SJCRH30 (cell line): ENCODE measurements around the gene NDUFC2. TPM values are rescaled to one million over a fixed set of nuclear protein-coding genes. Genes with fewer than 3 reads are reported as not detected.
"Not testable (repeated sequence)": the region's sequence is repeated elsewhere in the genome, so short reads cannot be mapped to it uniquely, and the experiment has no call there.

Source experiments
- DNase-seq, 2 experiments: peaks; one replicate each; pipeline ENCODE4 v3.0.0-alpha.2; 2015 to 2020
- H3K27ac ChIP-seq: fragments of 250-450 bp; sonication (Bioruptor Pico); 2 replicates; pipeline ENCODE4 v1.5.1; 2020; ENCODE audit warnings: mild to moderate bottlenecking, moderate library complexity
- H3K27me3 ChIP-seq: fragments of 250-450 bp; sonication (Bioruptor Pico); 2 replicates; pipeline ENCODE4 v1.5.1; 2020; ENCODE audit warnings: mild to moderate bottlenecking, moderate library complexity
- H3K36me3 ChIP-seq: fragments of 250-450 bp; sonication (Bioruptor Pico); 2 replicates; pipeline ENCODE4 v1.5.1; 2020; ENCODE audit warnings: mild to moderate bottlenecking, moderate library complexity
- H3K4me1 ChIP-seq: fragments of 250-450 bp; sonication (Bioruptor Pico); 2 replicates; pipeline ENCODE4 v1.5.1; 2020; ENCODE audit warnings: mild to moderate bottlenecking, moderate library complexity
- H3K4me3 ChIP-seq: fragments of 250-450 bp; sonication (Bioruptor Pico); 2 replicates; pipeline ENCODE4 v1.5.1; 2020; ENCODE audit warnings: mild to moderate bottlenecking, moderate library complexity
- H3K9me3 ChIP-seq: fragments of 250-450 bp; sonication (Bioruptor Pico); replicated peaks from 2 replicates; pipeline ENCODE4 v1.5.1; 2020; ENCODE audit warnings: mild to moderate bottlenecking, moderate library complexity
- total RNA-seq: library from RNA; depleted of rRNA; stranded (reverse); fragments of >200 nt; shearing (Covaris generic); gene quantifications from 2 replicates; pipeline ENCODE4 v1.2.3, GENCODE V29; 2014

The NDUFC2 gene
- total RNA-seq, 1 experiment from 2014 or later, result 135 TPM

GRCh38 chr11:78085972-78086371 is 6.3 kb upstream of the NDUFC2 start:
- Histone ChIP-seq H3K4me1 (no peaks in the 10 kb centered on the region), H3K27me3 (no peaks in the 10 kb centered on the region), H3K4me3 (no peak overlapping the region), H3K36me3 (no peaks in the 10 kb centered on the region), H3K27ac (no peak overlapping the region), H3K9me3 (no peaks in the 10 kb centered on the region)
- DNase-seq, result no peak

GRCh38 chr11:78084506-78084905 is 4.8 kb upstream of the NDUFC2 start:
- H3K9me3 ChIP-seq, H3K36me3 ChIP-seq, H3K27me3 ChIP-seq, H3K4me1 ChIP-seq, H3K4me3 ChIP-seq, H3K27ac ChIP-seq, DNase-seq: not testable (repeated sequence)

- H3K36me3 ChIP-seq, result no peaks in the 10 kb centered on the region
- no peak overlapping the region for H3K4me3 ChIP-seq
- H3K27ac ChIP-seq, result no peak overlapping the region
- DNase-seq, result no peak
- H3K9me3 ChIP-seq, result no peaks in the 10 kb centered on the region
- no peaks in the 10 kb centered on the region for H3K27me3 ChIP-seq
- no peaks in the 10 kb centered on the region for H3K4me1 ChIP-seq
These were observed 3.4 kb upstream of the NDUFC2 start for GRCh38 chr11:78083021-78083420.

GRCh38 chr11:78082146-78082545 is 2.5 kb upstream of the NDUFC2 start:
- no peaks in the 10 kb centered on the region for H3K9me3 ChIP-seq
- H3K36me3 ChIP-seq, result 0 out of 2 replicates have a peak, but pooled peaks cover 9% of the 10 kb centered on the region
- H3K4me3 ChIP-seq, result no peak overlapping the region
- no peaks in the 10 kb centered on the region for H3K27me3 ChIP-seq
- H3K27ac ChIP-seq, result no peak overlapping the region
- H3K4me1 ChIP-seq, result no peaks in the 10 kb centered on the region
- no peak for DNase-seq

- Histone ChIP-seq H3K27ac (no peak overlapping the region), H3K9me3 (no peaks in the 10 kb centered on the region)
These were observed 1.9 kb upstream of the NDUFC2 start for GRCh38 chr11:78081583-78081982.

GRCh38 chr11:78080818-78081495 is 1.3 kb upstream of the NDUFC2 start:
- no peak for DNase-seq
- Histone ChIP-seq H3K9me3 (no peaks in the 10 kb centered on the region), H3K4me3 (no peak overlapping the region), H3K4me1 (no peaks in the 10 kb centered on the region), H3K36me3 (peaks cover 14% of the 10 kb centered on the region; the same call in 1 of the 2 replicates), H3K27me3 (no peaks in the 10 kb centered on the region), H3K27ac (no peak overlapping the region)

More at GRCh38 chr11:78081583-78081982, 1.9 kb upstream of the NDUFC2 start:
- H3K4me1 ChIP-seq, result no peaks in the 10 kb centered on the region
- DNase-seq, result no peak
- H3K36me3 ChIP-seq, result 0 out of 2 replicates have a peak, but pooled peaks cover 11% of the 10 kb centered on the region
- H3K4me3 ChIP-seq, result no peak overlapping the region
- no peaks in the 10 kb centered on the region for H3K27me3 ChIP-seq

- DNase-seq, result no peak
- H3K27me3 ChIP-seq, result no peaks in the 10 kb centered on the region
- peak overlapping the region; percentile 81 for H3K4me3 ChIP-seq
- H3K27ac ChIP-seq, result peak overlapping the region; percentile 63
- no peaks in the 10 kb centered on the region for H3K9me3 ChIP-seq
- H3K4me1 ChIP-seq, result no peaks in the 10 kb centered on the region
- peaks cover 19% of the 10 kb centered on the region; the same call in 1 of the 2 replicates for H3K36me3 ChIP-seq
These were observed 589 bp upstream of the NDUFC2 start for GRCh38 chr11:78080084-78080817.

GRCh38 chr11:78078218-78079167 is 1.2 kb downstream of the NDUFC2 start:
- Histone ChIP-seq H3K27ac (no peak overlapping the region; the same call in 1 of the 2 replicates), H3K27me3 (no peaks in the 10 kb centered on the region), H3K9me3 (no peaks in the 10 kb centered on the region), H3K4me1 (no peaks in the 10 kb centered on the region), H3K4me3 (peak overlapping the region; percentile 81), H3K36me3 (peaks cover 19% of the 10 kb centered on the region; the same call in 1 of the 2 replicates)
- no peak for DNase-seq

- not testable (repeated sequence) for DNase-seq, H3K27ac ChIP-seq, H3K27me3 ChIP-seq, H3K4me3 ChIP-seq, H3K9me3 ChIP-seq, H3K4me1 ChIP-seq
- peaks cover 20% of the 10 kb centered on the region for H3K36me3 ChIP-seq
These were observed 2.1 kb downstream of the NDUFC2 start for GRCh38 chr11:78077592-78077991.

- Histone ChIP-seq H3K4me1 (no peaks in the 10 kb centered on the region), H3K36me3 (peaks cover 23% of the 10 kb centered on the region), H3K9me3 (no peaks in the 10 kb centered on the region), H3K27ac (no peak overlapping the region), H3K27me3 (no peaks in the 10 kb centered on the region), H3K4me3 (no peak overlapping the region)
- DNase-seq, result no peak
These were observed 2.8 kb downstream of the NDUFC2 start for GRCh38 chr11:78076733-78077403.

GRCh38 chr11:78074756-78075155 is 4.9 kb downstream of the NDUFC2 start:
- Histone ChIP-seq H3K27me3 (no peaks in the 10 kb centered on the region), H3K4me3 (no peak overlapping the region), H3K27ac (no peak overlapping the region), H3K4me1 (no peaks in the 10 kb centered on the region), H3K9me3 (no peaks in the 10 kb centered on the region), H3K36me3 (peaks cover 36% of the 10 kb centered on the region)
- peak in 1 of 2 experiments; percentile 23 for DNase-seq

- no peak for DNase-seq
- H3K4me1 ChIP-seq, result no peaks in the 10 kb centered on the region
- no peak overlapping the region for H3K4me3 ChIP-seq
- H3K9me3 ChIP-seq, result no peaks in the 10 kb centered on the region
- no peak overlapping the region for H3K27ac ChIP-seq
- no peaks in the 10 kb centered on the region for H3K27me3 ChIP-seq
- peaks cover 48% of the 10 kb centered on the region for H3K36me3 ChIP-seq
These were observed 7.2 kb downstream of the NDUFC2 start for GRCh38 chr11:78072455-78072854.

- DNase-seq, result no peak
- H3K4me3 ChIP-seq, result no peak overlapping the region
- H3K27me3 ChIP-seq, result no peaks in the 10 kb centered on the region
- H3K4me1 ChIP-seq, result no peaks in the 10 kb centered on the region
- no peaks in the 10 kb centered on the region for H3K9me3 ChIP-seq
- H3K36me3 ChIP-seq, result peaks cover 44% of the 10 kb centered on the region
- H3K27ac ChIP-seq, result no peak overlapping the region
These were observed 7.9 kb downstream of the NDUFC2 start for GRCh38 chr11:78071717-78072116.

- Histone ChIP-seq H3K9me3 (no peaks in the 10 kb centered on the region), H3K27me3 (no peaks in the 10 kb centered on the region), H3K36me3 (peaks cover 36% of the 10 kb centered on the region), H3K4me1 (no peaks in the 10 kb centered on the region), H3K4me3 (no peak overlapping the region), H3K27ac (no peak overlapping the region)
- no peak for DNase-seq
These were observed 9.0 kb downstream of the NDUFC2 start for GRCh38 chr11:78070621-78071020.
